Activated CD8-positive, alpha-beta memory T cell treated with anti-CD3 and anti-CD28 coated beads, Interleukin-2, amount 10 ng/mL, durations not matched to agents 7 days and 5 days (primary cell): ENCODE measurements around the gene ASCL4. TPM values are rescaled to one million over a fixed set of nuclear protein-coding genes. Genes with fewer than 3 reads are reported as not detected.
A peak's percentile ranks its signal among the peaks of the same experiment; 100 is the strongest.

ENCODE experiments used
- ATAC-seq: fragments of 150-1000 bp; cut with Tn5 transposase; one replicate; pipeline ENCODE4 v1.10.0; 2021; ENCODE audit warnings: moderate library complexity
- CTCF ChIA-PET: fragments of 350-600 bp; sonication (Branson Sonifier 250); formaldehyde crosslinking; loops from one replicate; lab custom pipeline; 2021; ENCODE audit warnings: antibody characterized with exemption; lab: Charles Lee
- DNase-seq: peaks from one replicate; pipeline ENCODE4 v3.0.0-alpha.2; 2020
- H3K27ac Mint-ChIP-seq: one replicate; pipeline ENCODE4 v1.8.0; 2021; ENCODE audit warnings: mild to moderate bottlenecking, mixed read lengths
- H3K27me3 Mint-ChIP-seq: one replicate; pipeline ENCODE4 v1.8.0; 2021; ENCODE audit warnings: mixed read lengths
- H3K36me3 Mint-ChIP-seq: one replicate; pipeline ENCODE4 v1.8.0; 2021; ENCODE audit warnings: mild to moderate bottlenecking, mixed read lengths
- H3K4me1 Mint-ChIP-seq: one replicate; pipeline ENCODE4 v1.8.0; 2021; ENCODE audit warnings: mixed read lengths
- H3K4me3 Mint-ChIP-seq: one replicate; pipeline ENCODE4 v1.8.0; 2021; ENCODE audit warnings: mild to moderate bottlenecking, moderate library complexity, mixed read lengths
- H3K9me3 Mint-ChIP-seq: one replicate; pipeline ENCODE4 v1.8.0; 2022; ENCODE audit warnings: low read depth, mixed read lengths
- total RNA-seq, 2 experiments: library from RNA; stranded (reverse); gene quantifications; one replicate each; pipeline ENCODE4 v1.2.3, GENCODE V29; 2021

Gene ASCL4
- total RNA-seq, 2 experiments from 2014 or later: not detected

- peak within 1 kb of the TSS; percentile 94 for H3K4me3 Mint-ChIP-seq
- peak within 1 kb of the TSS; percentile 87 for H3K27ac Mint-ChIP-seq
- no peaks in the 10 kb centered on the region for H3K27me3 Mint-ChIP-seq
- ATAC-seq (peak; percentile 93), DNase-seq (peak; percentile 93)
- peaks cover 17% of the 10 kb centered on the region for H3K36me3 Mint-ChIP-seq
- peaks cover 26% of the 10 kb centered on the region for H3K4me1 Mint-ChIP-seq
- CTCF ChIA-PET: interaction anchor here (1.0 to 3.0 kb wide), 2 partner anchors 19 to 124 kb away, joined by 3 to 10 read pairs; no protein-coding TSS in a partner anchor
- H3K9me3 Mint-ChIP-seq: no peaks in the 10 kb centered on the region
Measured at GRCh38 chr12:107760809-107761501, 13.5 kb upstream of the ASCL4 start, which contains the start of gene PRDM4. TSS of gene PRDM4 (minus strand) at chr12:107761137. CDS start at chr12:107760515, 622 bp downstream.

DNA sequence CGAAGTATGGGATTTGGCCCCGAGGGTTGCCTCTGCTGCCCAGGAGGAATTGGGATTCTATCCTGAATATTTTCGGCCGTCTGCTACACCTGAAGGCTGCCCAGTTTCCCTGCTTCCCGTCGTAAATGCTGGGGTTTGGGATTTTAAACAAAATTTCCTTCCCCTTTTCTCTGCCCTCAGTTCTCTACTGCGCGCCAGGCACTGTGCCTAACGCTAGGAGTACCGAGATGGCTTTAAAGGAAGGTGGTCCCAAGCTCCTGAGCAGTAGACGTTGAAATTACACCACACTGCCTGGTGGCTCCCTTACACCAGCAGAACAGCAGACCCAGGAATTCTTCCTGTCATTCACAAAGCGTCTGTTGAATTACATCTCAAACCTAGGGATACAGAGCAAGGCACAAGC is 13.0 kb upstream of the ASCL4 start:
- Mint-ChIP-seq H3K27ac (peak overlapping the region; percentile 86), H3K4me1 (peaks cover 26% of the 10 kb centered on the region), H3K9me3 (no peaks in the 10 kb centered on the region), H3K36me3 (peaks cover 14% of the 10 kb centered on the region), H3K27me3 (no peaks in the 10 kb centered on the region), H3K4me3 (peak overlapping the region; percentile 94)
- ATAC-seq (no peak), DNase-seq (no peak)
- CTCF ChIA-PET: no interaction called here

DNA sequence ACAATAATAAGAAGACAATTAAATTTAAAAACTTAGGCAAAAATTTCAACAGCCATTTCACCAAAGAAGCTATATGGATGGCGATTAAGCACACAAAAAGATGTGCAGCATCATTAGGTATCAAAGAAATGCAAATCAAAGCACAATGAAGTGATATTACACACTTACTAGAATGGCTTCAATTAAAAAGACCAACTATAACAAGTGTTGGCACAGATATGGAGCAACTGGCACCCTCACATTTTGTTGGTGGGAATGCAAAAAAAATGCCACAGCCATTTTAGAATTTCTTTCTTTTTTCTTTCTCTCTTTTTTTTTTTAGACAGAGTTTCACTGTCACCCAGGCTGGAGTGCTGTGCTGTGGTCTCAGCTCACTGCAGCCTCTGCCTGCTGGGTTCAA is 11.6 kb upstream of the ASCL4 start:
- no peaks in the 10 kb centered on the region for H3K9me3 Mint-ChIP-seq
- no peak overlapping the region for H3K4me3 Mint-ChIP-seq
- peaks cover 18% of the 10 kb centered on the region for H3K4me1 Mint-ChIP-seq
- DNase-seq (no peak), ATAC-seq (no peak)
- peaks cover 5% of the 10 kb centered on the region for H3K36me3 Mint-ChIP-seq
- CTCF ChIA-PET: interaction anchor here (1.4 to 1.7 kb wide), 2 partner anchors 122 to 151 kb away, joined by 5 read pairs; no protein-coding TSS in a partner anchor
- H3K27ac Mint-ChIP-seq: no peak overlapping the region
- H3K27me3 Mint-ChIP-seq: peaks cover 2% of the 10 kb centered on the region

DNA sequence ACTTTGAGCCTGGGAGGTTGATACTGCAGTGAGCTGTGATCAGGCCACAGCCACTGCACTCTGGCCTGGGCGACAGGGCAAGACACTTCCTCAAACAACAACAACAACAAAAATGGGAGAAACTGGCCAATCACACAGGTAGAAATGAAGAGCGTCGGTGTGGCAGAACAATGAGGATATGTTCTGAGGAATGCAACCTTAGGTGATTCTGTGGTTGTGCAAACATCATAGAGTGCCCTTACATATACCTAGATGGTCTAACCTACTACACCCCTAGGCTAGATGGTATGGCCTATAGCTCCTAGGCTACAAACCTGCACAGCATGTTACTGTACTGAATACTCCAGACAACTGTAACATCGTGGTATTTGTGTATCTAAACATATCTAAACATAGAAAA is 9.9 kb upstream of the ASCL4 start:
- Mint-ChIP-seq H3K9me3 (no peaks in the 10 kb centered on the region), H3K27me3 (peaks cover 4% of the 10 kb centered on the region), H3K36me3 (peaks cover 3% of the 10 kb centered on the region), H3K27ac (no peak overlapping the region), H3K4me3 (no peak overlapping the region), H3K4me1 (peaks cover 6% of the 10 kb centered on the region)
- DNase-seq: no peak
- no peak for ATAC-seq
- CTCF ChIA-PET: no interaction called here

DNA sequence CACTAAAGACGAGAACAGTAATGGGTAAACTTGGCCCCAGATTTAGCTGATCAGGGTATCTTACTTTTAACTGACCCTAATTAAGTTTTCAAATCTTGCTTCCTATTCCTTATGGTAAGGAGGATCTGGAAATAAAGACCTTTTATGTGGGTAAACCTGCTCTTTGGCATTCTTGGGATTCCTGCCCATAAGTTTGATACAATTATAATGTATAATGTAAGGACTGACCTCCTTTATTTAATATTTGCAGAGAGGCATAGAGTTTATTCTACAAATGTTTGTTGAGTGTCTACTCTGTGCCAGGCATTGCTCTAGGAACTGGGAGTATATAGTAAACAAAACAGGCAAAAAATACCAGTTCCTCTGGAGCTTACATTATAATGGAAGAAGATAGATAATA is 9.2 kb upstream of the ASCL4 start:
- DNase-seq (no peak), ATAC-seq (no peak)
- CTCF ChIA-PET: no interaction called here
- no peaks in the 10 kb centered on the region for H3K9me3 Mint-ChIP-seq
- peaks cover 4% of the 10 kb centered on the region for H3K27me3 Mint-ChIP-seq
- no peaks in the 10 kb centered on the region for H3K36me3 Mint-ChIP-seq
- no peak overlapping the region for H3K4me3 Mint-ChIP-seq
- no peak overlapping the region for H3K27ac Mint-ChIP-seq
- H3K4me1 Mint-ChIP-seq: peaks cover 2% of the 10 kb centered on the region

- Mint-ChIP-seq H3K27ac (no peak overlapping the region), H3K36me3 (no peaks in the 10 kb centered on the region), H3K27me3 (peaks cover 14% of the 10 kb centered on the region), H3K4me1 (no peaks in the 10 kb centered on the region), H3K4me3 (no peak overlapping the region), H3K9me3 (no peaks in the 10 kb centered on the region)
- ATAC-seq (no peak), DNase-seq (no peak)
- CTCF ChIA-PET: no interaction called here
Measured at GRCh38 chr12:107767466-107767865, 7.0 kb upstream of the ASCL4 start.

GRCh38 chr12:107775093-107775721 is 703 bp downstream of the ASCL4 start:
- Mint-ChIP-seq H3K27ac (peak overlapping the region; percentile 15), H3K4me1 (peaks cover 11% of the 10 kb centered on the region), H3K9me3 (no peaks in the 10 kb centered on the region), H3K27me3 (peaks cover 75% of the 10 kb centered on the region), H3K4me3 (no peak overlapping the region), H3K36me3 (no peaks in the 10 kb centered on the region)
- CTCF ChIA-PET: no interaction called here
- DNase-seq: no peak
- ATAC-seq: peak; percentile 47

- H3K9me3 Mint-ChIP-seq: no peaks in the 10 kb centered on the region
Measured at GRCh38 chr12:107776171-107776570, 1.7 kb downstream of the ASCL4 start.

GRCh38 chr12:107778383-107779025 is 4.0 kb downstream of the ASCL4 start:
- Mint-ChIP-seq H3K4me1 (peaks cover 14% of the 10 kb centered on the region), H3K27ac (no peak overlapping the region), H3K4me3 (no peak overlapping the region), H3K27me3 (peaks cover 68% of the 10 kb centered on the region), H3K9me3 (no peaks in the 10 kb centered on the region), H3K36me3 (no peaks in the 10 kb centered on the region)
- CTCF ChIA-PET: no interaction called here
- no peak for ATAC-seq
- no peak for DNase-seq

More at GRCh38 chr12:107776171-107776570, 1.7 kb downstream of the ASCL4 start:
- no peak overlapping the region for H3K4me3 Mint-ChIP-seq
- no peak overlapping the region for H3K27ac Mint-ChIP-seq
- CTCF ChIA-PET: no interaction called here
- H3K27me3 Mint-ChIP-seq: peaks cover 76% of the 10 kb centered on the region
- no peak for ATAC-seq
- H3K36me3 Mint-ChIP-seq: no peaks in the 10 kb centered on the region
- DNase-seq: no peak
- peaks cover 11% of the 10 kb centered on the region for H3K4me1 Mint-ChIP-seq

- peaks cover 64% of the 10 kb centered on the region for H3K27me3 Mint-ChIP-seq
- ATAC-seq: no peak
Measured at GRCh38 chr12:107779077-107779831, 4.8 kb downstream of the ASCL4 start.

GRCh38 chr12:107780298-107780697 is 5.8 kb downstream of the ASCL4 start:
- CTCF ChIA-PET: no interaction called here

More at GRCh38 chr12:107779077-107779831, 4.8 kb downstream of the ASCL4 start:
- Mint-ChIP-seq H3K4me1 (peaks cover 17% of the 10 kb centered on the region), H3K9me3 (no peaks in the 10 kb centered on the region), H3K4me3 (no peak overlapping the region), H3K36me3 (no peaks in the 10 kb centered on the region), H3K27ac (no peak overlapping the region)
- CTCF ChIA-PET: interaction anchor here (0.6 kb wide), 1 partner anchor 40 kb away, joined by 3 read pairs; no protein-coding TSS in a partner anchor
- no peak for DNase-seq

DNA sequence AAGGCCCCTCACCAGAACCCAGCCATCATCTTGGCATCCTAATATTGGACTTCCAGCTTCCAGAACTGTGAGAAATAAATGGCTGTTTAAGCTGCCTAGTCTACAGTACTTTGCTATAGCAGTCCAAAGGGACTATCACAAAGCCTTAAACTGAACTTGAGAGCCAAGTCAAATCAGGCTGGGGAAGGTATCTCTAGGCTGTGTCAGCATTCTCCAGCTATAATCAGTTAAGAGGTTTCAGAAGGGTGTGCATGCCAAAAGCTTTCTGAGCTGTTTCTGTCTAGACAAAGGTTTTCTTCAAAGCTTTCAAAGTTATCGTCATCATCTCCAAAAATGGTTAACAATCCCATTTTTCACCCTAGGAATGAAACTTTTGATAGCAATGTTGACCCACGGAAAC is 7.6 kb downstream of the ASCL4 start:
- DNase-seq (no peak), ATAC-seq (no peak)
- peaks cover 14% of the 10 kb centered on the region for H3K4me1 Mint-ChIP-seq
- H3K27me3 Mint-ChIP-seq: peaks cover 40% of the 10 kb centered on the region
- no peak overlapping the region for H3K4me3 Mint-ChIP-seq
- H3K36me3 Mint-ChIP-seq: no peaks in the 10 kb centered on the region
- no peak overlapping the region for H3K27ac Mint-ChIP-seq
- no peaks in the 10 kb centered on the region for H3K9me3 Mint-ChIP-seq
- CTCF ChIA-PET: no interaction called here

More at GRCh38 chr12:107780298-107780697, 5.8 kb downstream of the ASCL4 start:
- H3K9me3 Mint-ChIP-seq: no peaks in the 10 kb centered on the region
- H3K27ac Mint-ChIP-seq: no peak overlapping the region
- no peak overlapping the region for H3K4me3 Mint-ChIP-seq
- no peak for DNase-seq
- ATAC-seq: no peak
- H3K4me1 Mint-ChIP-seq: peaks cover 14% of the 10 kb centered on the region
- H3K36me3 Mint-ChIP-seq: no peaks in the 10 kb centered on the region
- H3K27me3 Mint-ChIP-seq: peaks cover 55% of the 10 kb centered on the region
